Stimulated activated CD8-positive, alpha-beta memory T cell treated with anti-CD3 and anti-CD28 coated beads, Interleukin-7, amount 100 ng/mL, for 4 hours (primary cell): ENCODE results near the gene SAXO1.

Source experiments
- DNase-seq, 2 donors: peaks; one replicate each; pipeline ENCODE4 v3.0.0-alpha.2; 2020; ENCODE audit warnings: low read depth in 2 of 2

SAXO1 gene

GRCh38 chr9:18910916-18911315, 122.1 kb downstream of the SAXO1 start:
- no peak for DNase-seq

- DNase-seq, result no peak
These were observed 122.6 kb downstream of the SAXO1 start for GRCh38 chr9:18910435-18910834.

- DNase-seq, result no peak
These were observed 123.6 kb downstream of the SAXO1 start for GRCh38 chr9:18909140-18910018.

- no peak for DNase-seq
These were observed 124.9 kb downstream of the SAXO1 start for GRCh38 chr9:18907927-18908625.

- DNase-seq, result no peak
These were observed 126.2 kb downstream of the SAXO1 start for GRCh38 chr9:18906656-18907395.

GRCh38 chr9:18905883-18906629, 127.0 kb downstream of the SAXO1 start:
- DNase-seq, result no peak

GRCh38 chr9:18905028-18905882, 127.8 kb downstream of the SAXO1 start:
- DNase-seq, result no peak

GRCh38 chr9:18903450-18903849, 129.6 kb downstream of the SAXO1 start:
- DNase-seq, result no peak

- DNase-seq, result no peak
These were observed 136.4 kb downstream of the SAXO1 start for GRCh38 chr9:18896531-18897179.

- DNase-seq, result no peak
These were observed 137.0 kb downstream of the SAXO1 start for GRCh38 chr9:18896004-18896403.

- no peak for DNase-seq
These were observed 139.5 kb downstream of the SAXO1 start for GRCh38 chr9:18893491-18893890.

- DNase-seq, result no peak
These were observed 140.0 kb downstream of the SAXO1 start for GRCh38 chr9:18893046-18893445.

- DNase-seq, result no peak
These were observed 140.9 kb downstream of the SAXO1 start for GRCh38 chr9:18891946-18892670.

- DNase-seq, result no peak
These were observed 142.6 kb downstream of the SAXO1 start for GRCh38 chr9:18890372-18890771.

- DNase-seq, result no peak
These were observed 143.5 kb downstream of the SAXO1 start for GRCh38 chr9:18889550-18889949.

GRCh38 chr9:18888290-18888689, 144.7 kb downstream of the SAXO1 start:
- DNase-seq, result no peak

GRCh38 chr9:18887546-18887945, 145.5 kb downstream of the SAXO1 start:
- no peak for DNase-seq

GRCh38 chr9:18881758-18882157, 151.3 kb downstream of the SAXO1 start:
- DNase-seq, result no peak

GRCh38 chr9:18877984-18878383, 155.0 kb downstream of the SAXO1 start:
- DNase-seq, result no peak
